NCI-H524 (cell line): Measurements from ENCODE around the gene NFATC1.
A peak's percentile ranks its signal among the peaks of the same experiment; 100 is the strongest.
"Not testable (repeated sequence)": the region's sequence is repeated elsewhere in the genome, so short reads cannot be mapped to it uniquely, and the experiment has no call there.

Experiments used
- DNase-seq, 2 experiments: peaks; one replicate each; lab custom pipeline; 2025; lab: John Stamatoyannopoulos, UW

The NFATC1 gene

DNA sequence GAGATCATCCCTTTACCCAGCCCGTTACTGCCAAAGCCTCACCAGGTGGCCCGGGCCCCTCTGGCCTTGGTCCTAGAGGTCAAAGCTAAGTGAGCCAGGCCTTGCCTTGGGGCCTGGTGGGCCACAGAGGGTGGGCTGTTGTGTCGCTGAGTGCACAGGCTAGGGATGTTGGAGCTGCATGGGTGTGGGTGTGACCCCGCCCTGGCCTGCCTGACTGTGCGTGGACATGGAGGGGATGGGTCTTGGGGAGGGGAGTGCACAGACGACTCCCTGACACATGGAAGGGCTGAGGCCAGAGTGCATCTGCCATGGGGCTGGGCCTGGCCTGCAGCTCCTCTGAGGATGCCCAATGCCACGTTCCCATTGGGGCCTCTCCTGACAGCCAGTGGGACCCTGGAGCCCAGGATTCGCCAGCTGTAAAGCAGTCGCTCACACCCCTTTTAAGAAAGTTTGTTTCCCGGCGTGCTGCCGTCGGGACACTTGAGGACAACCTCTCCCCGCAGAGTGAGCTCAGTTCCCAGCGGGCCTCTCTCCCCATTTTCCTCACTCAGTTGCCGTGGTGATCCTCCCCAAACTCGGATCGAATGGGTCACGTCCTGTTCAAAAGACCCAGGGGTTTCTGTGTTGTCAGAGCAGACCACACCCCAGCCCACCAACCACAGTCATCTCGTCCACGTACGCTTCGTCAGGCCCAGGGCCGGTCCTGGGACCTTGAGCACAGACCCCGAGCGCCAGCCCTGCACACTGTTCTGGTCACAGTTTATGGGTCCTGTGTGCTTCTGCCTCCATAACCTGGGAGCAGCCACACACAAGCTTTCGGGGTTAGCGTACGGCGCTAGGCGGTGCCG lies 93.5 kb downstream of the NFATC1 start:
- DNase-seq, result no peak

DNA sequence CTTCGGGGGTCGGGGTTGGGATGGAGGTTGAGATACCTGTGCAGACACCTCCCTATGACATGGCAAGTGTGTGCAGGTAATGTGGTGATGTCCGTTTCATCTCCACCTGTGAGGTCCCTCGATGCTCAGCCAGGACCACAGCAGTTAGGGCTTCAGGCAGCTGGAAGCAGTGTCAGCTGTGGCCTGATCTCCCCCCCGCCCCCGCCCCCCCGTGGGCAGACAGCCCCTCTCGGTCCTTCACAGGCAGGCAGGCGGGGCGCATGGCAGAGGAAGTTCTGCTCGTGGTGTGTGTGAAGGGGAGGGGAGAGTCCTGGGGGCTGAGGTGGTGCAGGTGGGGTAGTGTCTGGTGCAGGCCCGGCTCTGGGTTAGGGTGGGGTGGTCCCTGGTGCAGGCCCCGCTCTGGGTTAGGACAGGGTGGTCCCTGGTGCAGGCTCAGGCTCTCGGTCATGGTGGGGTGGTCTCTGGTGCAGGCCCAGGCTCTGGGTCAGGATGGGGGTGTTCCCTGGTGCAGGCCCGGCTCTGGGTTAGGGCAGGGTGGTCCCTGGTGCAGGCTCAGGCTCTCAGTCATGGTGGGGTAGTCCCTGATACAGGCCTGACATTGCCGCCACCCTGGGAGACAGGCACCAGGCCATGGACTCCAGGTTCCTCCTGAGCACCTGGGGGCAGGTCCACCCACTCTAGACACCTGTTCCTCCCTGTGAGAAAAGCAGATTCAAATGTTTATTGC lies 94.3 kb downstream of the NFATC1 start:
- no peak for DNase-seq

GRCh38 chr18:79490626-79491041 lies 94.9 kb downstream of the NFATC1 start:
- DNase-seq, result no peak

- no peak for DNase-seq
Measured at GRCh38 chr18:79491081-79491551, 95.4 kb downstream of the NFATC1 start.

- DNase-seq, result no peak
Measured at GRCh38 chr18:79493211-79493800, 97.6 kb downstream of the NFATC1 start.

- no peak for DNase-seq
Measured at GRCh38 chr18:79493801-79494211, 98.1 kb downstream of the NFATC1 start.

GRCh38 chr18:79494936-79495335 lies 99.2 kb downstream of the NFATC1 start:
- DNase-seq, result no peak

- no peak for DNase-seq
Measured at GRCh38 chr18:79495591-79496071, 99.9 kb downstream of the NFATC1 start.

DNA sequence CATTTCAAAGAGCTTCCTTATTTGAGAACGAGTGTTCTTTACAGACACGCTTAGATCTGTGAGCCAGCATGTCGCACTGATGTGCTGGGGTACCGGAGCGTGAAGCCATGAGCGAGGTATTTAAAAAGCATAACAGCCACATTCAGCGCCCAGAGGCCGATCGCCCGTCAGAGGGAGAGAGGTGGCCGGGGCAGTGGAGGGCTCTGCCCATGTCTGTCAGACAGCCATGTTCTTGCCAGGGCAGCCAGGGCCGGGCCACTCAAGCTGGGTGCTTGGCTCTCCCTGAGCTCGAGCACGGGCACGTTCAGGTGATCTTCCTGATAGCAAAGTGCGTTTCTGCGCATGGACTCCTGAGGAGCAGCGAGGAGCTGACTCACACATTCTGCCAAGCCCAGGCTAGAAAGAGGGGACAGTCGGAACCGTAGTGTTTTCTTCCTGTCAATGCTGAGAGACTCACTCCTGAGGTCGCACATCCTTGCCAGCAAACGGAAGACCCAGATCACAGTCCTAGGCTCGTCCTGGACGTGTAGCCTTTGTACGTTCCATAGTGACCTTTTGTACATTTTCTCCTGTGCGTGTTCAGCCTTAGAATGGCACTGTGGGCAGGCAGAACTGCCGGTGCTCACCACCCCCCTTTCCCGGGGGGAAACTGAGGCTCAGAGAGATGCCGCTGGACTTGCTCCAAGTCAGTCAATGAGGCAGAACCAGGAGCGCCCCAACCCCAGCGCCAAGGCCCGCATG lies 100.7 kb downstream of the NFATC1 start:
- no peak for DNase-seq

DNA sequence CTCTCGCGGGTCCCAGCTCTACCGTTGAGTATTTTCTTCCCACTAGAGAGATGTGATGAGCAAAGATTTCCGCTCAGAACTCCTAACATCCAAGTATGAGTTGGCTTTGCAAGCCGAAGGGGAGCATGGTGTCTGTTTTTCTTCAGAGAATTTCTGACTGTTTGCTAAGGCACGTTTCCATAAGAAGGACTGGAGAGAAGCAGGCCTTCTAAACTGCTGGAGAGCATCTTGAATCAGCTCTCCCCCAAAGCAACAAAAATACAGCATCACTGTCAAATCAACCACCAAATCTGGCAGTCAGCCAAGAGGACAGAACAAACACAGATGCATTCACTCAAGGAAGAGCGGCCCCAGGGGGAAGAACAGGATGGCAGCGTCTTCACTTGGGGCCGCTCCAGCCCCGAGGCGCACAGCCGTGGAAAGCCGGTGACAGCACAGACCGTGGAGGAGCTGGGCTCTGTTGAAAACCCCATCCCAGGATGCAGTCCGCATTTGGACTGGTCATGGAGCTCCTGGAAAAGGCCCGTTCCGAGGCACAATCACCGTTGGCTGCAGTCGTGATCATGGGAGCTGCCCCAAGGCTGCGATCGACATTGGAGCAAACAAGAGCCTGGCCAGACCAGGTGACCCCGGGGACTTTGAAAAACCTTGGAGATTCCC lies 101.4 kb downstream of the NFATC1 start:
- DNase-seq, result peak in 1 of 2 experiments; percentile 55

DNA sequence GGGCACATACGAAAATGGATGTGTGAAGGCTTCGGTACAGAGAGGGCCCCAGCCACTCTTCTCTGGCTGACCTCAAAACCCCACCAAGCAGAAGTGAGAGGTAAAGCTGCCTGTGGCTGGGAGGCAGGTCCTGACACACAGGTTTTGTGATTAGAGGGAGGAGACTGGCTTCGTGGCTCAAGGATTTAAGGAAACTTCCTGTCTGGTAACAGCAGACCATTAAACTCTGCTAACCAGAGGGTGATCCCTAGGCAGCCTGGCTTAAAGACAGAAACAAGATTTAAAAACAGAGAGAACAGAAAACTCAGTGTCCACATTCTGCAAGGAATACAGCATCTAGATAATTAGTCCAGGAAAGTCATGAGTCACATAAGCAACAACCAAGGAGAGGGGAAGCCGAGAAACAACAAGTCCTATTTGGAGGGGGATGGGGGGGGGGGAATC lies 101.9 kb downstream of the NFATC1 start:
- DNase-seq, result no peak

DNA sequence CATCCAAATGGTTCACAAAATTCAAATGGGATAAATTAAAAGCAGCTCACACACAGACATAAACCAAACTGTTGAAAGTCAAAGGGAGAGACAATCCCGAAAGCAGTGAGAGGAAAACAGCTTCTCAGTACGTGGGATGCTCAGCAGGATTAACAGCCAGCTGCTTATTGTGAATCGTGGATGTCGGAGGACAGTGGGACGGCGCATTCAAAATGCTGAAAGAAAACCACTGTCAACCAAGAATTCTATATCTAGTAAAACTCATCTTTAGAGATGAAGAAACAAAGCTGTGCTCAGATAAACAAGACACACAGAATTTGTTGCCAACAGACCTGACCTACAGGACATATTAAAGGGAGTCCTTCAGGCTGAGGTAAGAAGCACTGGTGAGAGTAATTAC lies 102.9 kb downstream of the NFATC1 start:
- DNase-seq, result no peak

DNA sequence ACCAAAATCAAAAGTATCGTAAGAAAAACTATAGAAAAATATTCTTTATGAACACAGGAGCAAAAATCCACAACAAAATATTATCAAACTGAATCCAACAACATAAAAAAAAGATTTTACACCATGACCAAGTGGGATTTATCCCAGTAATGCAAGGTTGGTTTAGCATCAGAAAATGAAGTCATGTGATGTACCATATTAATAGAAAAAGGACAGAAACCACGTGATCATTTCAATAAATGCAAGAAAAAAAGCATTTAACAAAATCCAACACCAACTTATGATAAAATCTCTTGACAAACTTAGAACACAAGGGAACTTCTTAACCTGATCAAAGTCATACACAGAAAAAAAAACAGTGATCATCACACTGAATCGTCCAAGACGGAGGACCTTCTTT lies 105.3 kb downstream of the NFATC1 start:
- DNase-seq, result no peak

GRCh38 chr18:79502782-79503181 lies 107.1 kb downstream of the NFATC1 start:
- no peak for DNase-seq

DNA sequence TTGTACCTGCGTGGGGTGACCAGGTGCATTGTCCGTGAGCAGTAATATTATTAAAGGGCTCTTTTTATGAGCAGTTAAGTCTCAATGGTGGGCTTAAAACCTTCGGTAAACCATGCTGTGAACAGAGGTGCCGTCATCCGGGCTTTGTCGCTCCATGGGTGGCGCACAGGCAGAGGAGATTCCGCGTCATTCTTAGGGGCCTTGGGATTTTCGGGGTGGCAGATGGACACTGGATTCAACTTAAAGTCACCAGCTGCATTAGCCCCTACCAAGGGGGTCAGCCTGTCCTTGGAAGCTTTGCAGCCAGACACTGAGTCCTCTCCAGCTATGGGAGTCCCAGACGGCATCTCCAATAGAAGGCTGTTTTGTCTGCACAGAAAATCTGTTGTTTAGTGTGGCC lies 107.7 kb downstream of the NFATC1 start:
- no peak for DNase-seq

DNA sequence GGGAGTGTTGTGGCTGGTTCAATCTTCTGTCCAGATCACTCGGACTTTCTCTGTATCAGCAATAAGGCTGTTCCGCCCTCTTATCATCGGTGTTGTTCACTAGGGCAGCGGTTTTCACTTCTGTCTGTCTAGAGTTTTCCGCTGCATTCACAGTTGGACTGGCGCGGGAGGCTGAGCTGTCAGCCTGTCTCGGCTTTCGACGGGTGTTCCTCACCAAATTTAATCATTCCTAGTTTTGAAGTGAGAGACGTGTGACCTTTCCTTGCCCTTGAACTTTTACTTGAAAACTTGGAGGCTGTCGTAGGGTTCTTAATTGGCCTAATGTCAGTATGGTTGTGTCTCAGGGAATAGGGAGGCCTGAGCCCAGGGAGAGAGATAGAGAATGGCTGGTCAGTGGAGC lies 108.3 kb downstream of the NFATC1 start:
- DNase-seq, result no peak

- not testable (repeated sequence) for DNase-seq
Measured at GRCh38 chr18:79504495-79504894, 108.8 kb downstream of the NFATC1 start.

- not testable (repeated sequence) for DNase-seq
Measured at GRCh38 chr18:79505465-79505864, 109.7 kb downstream of the NFATC1 start.

DNA sequence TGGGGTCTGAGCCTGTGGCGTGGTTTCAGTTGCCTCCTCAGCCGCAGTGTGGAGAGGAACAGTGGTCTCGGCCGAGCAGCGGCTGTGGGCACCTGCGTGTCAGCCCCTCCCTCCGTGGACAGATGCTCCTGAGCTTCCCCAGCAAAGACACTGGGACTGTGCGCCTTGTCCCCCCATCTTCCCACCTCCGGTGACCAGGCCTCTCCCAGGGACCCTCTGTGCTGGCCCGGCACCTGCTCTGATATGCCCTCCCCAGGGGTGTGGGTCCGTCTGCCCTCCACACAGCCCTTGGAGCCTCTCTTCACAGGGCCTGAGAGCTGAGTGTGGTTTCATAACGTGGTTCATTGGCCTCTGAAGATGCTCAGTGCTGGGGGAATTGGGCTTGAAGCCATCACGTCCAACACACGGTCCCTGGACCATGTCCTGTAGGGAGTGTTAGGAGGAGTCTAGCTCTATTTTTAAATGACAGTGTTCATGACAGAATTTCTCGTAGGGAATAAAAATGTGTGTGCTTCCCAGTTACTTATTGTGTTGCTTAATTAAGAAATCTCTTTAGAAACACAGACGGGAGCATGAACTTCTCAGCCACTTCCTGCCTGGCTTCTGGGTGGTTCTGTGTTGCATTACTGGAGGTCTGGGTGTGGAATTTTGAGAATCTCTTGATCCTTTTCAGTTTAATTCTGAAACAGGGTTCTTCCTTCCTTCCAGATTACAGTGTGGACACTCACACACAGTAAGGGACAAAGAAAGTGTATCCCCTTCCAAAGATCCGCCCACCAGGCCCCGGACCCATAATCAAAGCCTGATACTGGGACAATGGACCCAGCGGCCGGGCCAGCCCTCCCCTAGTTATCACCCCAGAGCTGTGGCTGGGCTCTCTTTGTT lies 110.7 kb downstream of the NFATC1 start:
- DNase-seq, result no peak

DNA sequence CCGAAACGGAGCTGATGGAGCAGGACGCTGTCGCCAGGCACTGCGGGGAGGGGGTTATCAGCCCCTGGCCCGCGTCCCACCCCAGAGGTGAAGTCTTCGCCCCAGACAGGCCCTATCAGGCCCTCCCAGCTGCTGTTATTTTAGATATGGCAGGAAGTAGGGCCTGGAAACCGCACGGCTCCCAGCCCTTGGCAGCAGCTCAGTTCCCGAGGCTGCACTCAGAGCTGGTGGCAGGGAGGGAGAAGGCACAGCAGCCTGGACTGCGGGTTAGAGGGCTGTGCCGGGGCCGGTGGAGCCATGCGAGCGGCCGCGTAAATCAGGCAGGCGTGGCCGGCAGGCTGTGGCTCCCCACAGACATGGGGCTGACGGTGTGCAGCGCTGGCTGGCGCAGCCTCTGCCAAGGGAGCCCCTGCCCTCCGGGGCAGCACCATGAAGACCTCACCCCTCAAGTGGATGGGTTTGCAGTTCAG lies 111.4 kb downstream of the NFATC1 start:
- no peak for DNase-seq
